Lung (tissue), 12 donors: Measurements from ENCODE around the gene FAM217A. TPM values are rescaled to one million over a fixed set of nuclear protein-coding genes. Genes with fewer than 3 reads are reported as not detected.
A peak's percentile ranks its signal among the peaks of the same experiment; 100 is the strongest.

Source experiments
- ATAC-seq: fragments of 200-7000 bp; cut with Tn5 transposase; one replicate; pipeline ENCODE4 v1.9.1; 2020; ENCODE audit warnings: moderate number of reproducible peaks; ENCODE audit not compliant: insufficient read depth, low FRiP score
- DNase-seq, 3 donors: peaks; one replicate each; pipeline ENCODE4 v3.0.0-alpha.2; 2013 to 2017
- H3K27ac ChIP-seq, 2 donors: one replicate each; pipeline ENCODE4 v1.5.1; 2013; ENCODE audit warnings: mild to moderate bottlenecking in 2 of 2, moderate library complexity in 2 of 2, control low read depth in 1 of 2, inconsistent platforms in 1 of 2, low read depth in 1 of 2, low read length in 1 of 2
- H3K27me3 ChIP-seq, 3 donors: one replicate each; pipeline ENCODE4 v1.5.1; 2013; ENCODE audit warnings: low read length in 2 of 3; ENCODE audit not compliant: control insufficient read depth in 3 of 3, insufficient read depth in 3 of 3
- H3K36me3 ChIP-seq, 4 donors: one replicate each; pipeline ENCODE4 v1.5.1; 2013; ENCODE audit warnings: low read length in 4 of 4, mild to moderate bottlenecking in 1 of 4, moderate library complexity in 1 of 4; ENCODE audit not compliant: control insufficient read depth in 4 of 4, insufficient read depth in 4 of 4
- H3K4me1 ChIP-seq, 5 donors: one replicate each; pipeline ENCODE4 v1.5.1; 2013; ENCODE audit warnings: low read length in 5 of 5, mild to moderate bottlenecking in 2 of 5, moderate library complexity in 1 of 5; ENCODE audit not compliant: control insufficient read depth in 5 of 5, insufficient read depth in 5 of 5
- H3K4me3 ChIP-seq: one replicate; pipeline ENCODE4 v1.5.1; 2013; ENCODE audit warnings: mild to moderate bottlenecking, control low read depth, moderate library complexity
- H3K9ac ChIP-seq, 2 donors: one replicate each; pipeline ENCODE4 v1.5.1; 2013; ENCODE audit warnings: low read length in 2 of 2, control low read depth in 1 of 2; ENCODE audit not compliant: insufficient read depth in 1 of 2
- H3K9me3 ChIP-seq, 4 donors: one replicate each; pipeline ENCODE4 v1.5.1; 2013; ENCODE audit warnings: low read length in 3 of 4, mild to moderate bottlenecking in 1 of 4, moderate library complexity in 1 of 4; ENCODE audit not compliant: control insufficient read depth in 4 of 4, insufficient read depth in 3 of 4
- CTCF ChIP-seq: IDR thresholded peaks from 2 replicates; pipeline ENCODE4 v1.5.1; 2012; ENCODE audit warnings: mild to moderate bottlenecking; ENCODE audit errors: control extremely low read depth, extremely low read depth
- WGBS, 2 donors: extraction: QIAGEN DNeasy Blood & Tissue Kit; methylation state at CpG; one replicate each; pipeline ENCODE4 v1.1.7; 2013; 5-methylcytosine and 5-hydroxymethylcytosine counted together
- polyA plus RNA-seq, 2 donors: library from polyadenylated mRNA; stranded (reverse); fragments of 200-250 nt; gene quantifications; one replicate each; pipeline ENCODE4 v1.2.1, GENCODE V29; 2013
- total RNA-seq, 2 donors: library from RNA; depleted of rRNA in 1 of 2; stranded (reverse); fragments of >200 nt in 1 of 2; gene quantifications; one replicate each; pipeline ENCODE4 v1.2.1, GENCODE V29; 2014 to 2021
- donor health status: control.
- donor health status: control.
- donor health status: Bipolar disorder and iron deficiency.
- donor health status: healthy.
- donor health status: DM: yes; HTN: yes; CAD: no.

The FAM217A gene
- total and polyA plus RNA-seq, 4 donors = not detected

GRCh38 chr6:4029687-4030086 is 49.2 kb downstream of the FAM217A start:
- Histone ChIP-seq H3K27ac (no peak overlapping the region), H3K27me3 (no peaks in the 10 kb centered on the region), H3K4me3 (no peak overlapping the region), H3K4me1 (peaks cover 0 to 24% (median 5%) of the 10 kb centered on the region in 5 donors), H3K9me3 (no peaks in the 10 kb centered on the region), H3K36me3 (peaks cover 2 to 7% (median 4%) of the 10 kb centered on the region in 4 donors), H3K9ac (no peak overlapping the region)
- TF ChIP-seq CTCF = no peak
- ATAC-seq = no peak
- no peak for DNase-seq
- WGBS, 2 donors = 75 to 83% methylated on average over 7 of the region's 7 CpGs

GRCh38 chr6:4028051-4028450 is 50.9 kb downstream of the FAM217A start:
- DNase-seq = no peak
- TF ChIP-seq CTCF = no peak
- Histone ChIP-seq H3K9ac (no peak overlapping the region), H3K4me3 (no peak overlapping the region), H3K36me3 (peaks cover 2 to 7% (median 4%) of the 10 kb centered on the region in 4 donors), H3K27me3 (no peaks in the 10 kb centered on the region), H3K9me3 (no peaks in the 10 kb centered on the region), H3K27ac (peak overlapping the region in 1 of 2 donors; percentile 6), H3K4me1 (peaks cover 0 to 27% (median 6%) of the 10 kb centered on the region in 5 donors)
- no peak for ATAC-seq

GRCh38 chr6:4025681-4026080 is 53.3 kb downstream of the FAM217A start:
- no peaks in the 10 kb centered on the region for H3K27me3 ChIP-seq
- no peak overlapping the region for H3K27ac ChIP-seq
- H3K36me3 ChIP-seq = no peaks in the 10 kb centered on the region
- WGBS, 2 donors = 97% methylated on average over 1 of the region's 1 CpG
- no peaks in the 10 kb centered on the region for H3K9me3 ChIP-seq
- peaks cover 0 to 27% (median 13%) of the 10 kb centered on the region in 5 donors for H3K4me1 ChIP-seq
- no peak overlapping the region for H3K9ac ChIP-seq
- H3K4me3 ChIP-seq = no peak overlapping the region
- no peak for ATAC-seq
- no peak for TF ChIP-seq CTCF
- DNase-seq = no peak

- Histone ChIP-seq H3K27me3 (no peaks in the 10 kb centered on the region), H3K9ac (no peak overlapping the region), H3K4me3 (no peak overlapping the region), H3K4me1 (peaks cover 0 to 36% (median 16%) of the 10 kb centered on the region in 5 donors), H3K27ac (no peak overlapping the region), H3K36me3 (no peaks in the 10 kb centered on the region), H3K9me3 (no peaks in the 10 kb centered on the region)
- TF ChIP-seq CTCF = no peak
- 5 to 13% methylated on average over 1 of the region's 1 CpG for WGBS, 2 donors
- ATAC-seq (no peak), DNase-seq (no peak)
Observed at GRCh38 chr6:4023240-4023639, 55.7 kb downstream of the FAM217A start.
